Motor neuron (in vitro differentiated cells): ENCODE measurements around the gene NECTIN2. TPM values are rescaled to one million over a fixed set of nuclear protein-coding genes. Genes with fewer than 3 reads are reported as not detected.
"Not testable (repeated sequence)": the region's sequence is repeated elsewhere in the genome, so short reads cannot be mapped to it uniquely, and the experiment has no call there.

Experiments used
- ATAC-seq, 8 experiments: fragments of 200-7000 bp; cut with Tn5 transposase; replicated peaks in 6 of 8; 2 replicates each; pipeline ENCODE4 v1.8.0; 2021; ENCODE audit warnings: mild to moderate bottlenecking in 8 of 8, moderate library complexity in 8 of 8
- H3K27ac ChIP-seq, 2 donors: fragments of 250-450 bp; sonication (Bioruptor Pico); 2 replicates each; pipeline ENCODE4 v1.9.0; 2021; ENCODE audit warnings: antibody characterized with exemption in 2 of 2, mild to moderate bottlenecking in 2 of 2, moderate library complexity in 1 of 2
- H3K4me1 ChIP-seq, 2 donors: fragments of 250-450 bp; sonication (Bioruptor Pico); replicated peaks in 1 of 2; 2 replicates each; pipeline ENCODE4 v1.6.1; 2021; ENCODE audit warnings: antibody characterized with exemption in 2 of 2, mild to moderate bottlenecking in 2 of 2, moderate library complexity in 1 of 2
- H3K4me3 ChIP-seq, 5 donors: fragments of 250-450 bp; sonication (Bioruptor Pico); 2 replicates each; pipeline ENCODE4 v1.9.0; 2021; ENCODE audit warnings: antibody characterized with exemption in 5 of 5, mild to moderate bottlenecking in 5 of 5, moderate library complexity in 4 of 5
- WGBS, 10 experiments: fragments of 450-650 bp; shearing (Covaris generic); methylation state at CpG; one replicate each; pipeline ENCODE4 v1.0.0; 2022; 5-methylcytosine and 5-hydroxymethylcytosine counted together
- in situ Hi-C, 9 experiments: fragments of 400-800 bp; cut with MboI; loops; one replicate each; pipeline ENCODE4 v1.15.0; 2021; ENCODE audit warnings: low sequenced_read_pairs in 9 of 9, low pct_unique_long_range_greater_than_20kb in 2 of 9; ENCODE audit not compliant: unreplicated experiment in 9 of 9
- total RNA-seq, 8 experiments: library from RNA; unstranded; fragments of 300-600 nt; gene quantifications; 2 replicates each; pipeline versions ENCODE4 v1.2.3 to v1.2.4, GENCODE V29; 2022

NECTIN2 gene
- total RNA-seq, 8 experiments from 2014 or later = 35.7 to 99.7 (median 49.5) TPM

- Histone ChIP-seq H3K4me1 (peaks cover 3 to 5% of the 10 kb centered on the region in 2 donors), H3K4me3 (no peak overlapping the region), H3K27ac (no peak overlapping the region)
- no peak for ATAC-seq
- in situ Hi-C loops = no loop called here
- WGBS, 10 experiments = 13 to 100% (median 92%) methylated on average over 1 to 3 of the region's 4 CpGs; no CpG with 5 or more reads in 1 of the 10 experiments
Observed at GRCh38 chr19:44884566-44884965, 38.5 kb downstream of the NECTIN2 start.

- 60 to 95% methylated on average over 2 to 3 of the region's 6 CpGs; no CpG with 5 or more reads in 8 of the 10 experiments for WGBS, 10 experiments
- ATAC-seq = no peak
- in situ Hi-C loops = no loop called here
- Histone ChIP-seq H3K4me3 (no peak overlapping the region), H3K4me1 (peaks cover 3 to 9% of the 10 kb centered on the region in 2 donors), H3K27ac (no peak overlapping the region)
Observed at GRCh38 chr19:44886141-44886540, 40.0 kb downstream of the NECTIN2 start.

GRCh38 chr19:44887648-44888047 is 41.6 kb downstream of the NECTIN2 start:
- Histone ChIP-seq H3K4me1 (peaks cover 10 to 16% of the 10 kb centered on the region in 2 donors), H3K27ac (no peak overlapping the region), H3K4me3 (no peak overlapping the region)
- WGBS, 10 experiments = 49 to 100% (median 89%) methylated on average over 1 to 4 of the region's 4 CpGs; no CpG with 5 or more reads in 2 of the 10 experiments
- in situ Hi-C loops = no loop called here
- no peak for ATAC-seq

GRCh38 chr19:44888335-44888734 is 42.2 kb downstream of the NECTIN2 start:
- ATAC-seq, H3K4me3 ChIP-seq, in situ Hi-C loops, H3K27ac ChIP-seq: not testable (repeated sequence)
- WGBS, 10 experiments = 100% methylated on average over 1 to 3 of the region's 5 CpGs; no CpG with 5 or more reads in 6 of the 10 experiments
- H3K4me1 ChIP-seq = peaks cover 7 to 12% of the 10 kb centered on the region in 2 donors

GRCh38 chr19:44889830-44890365 is 43.8 kb downstream of the NECTIN2 start:
- no peak for ATAC-seq
- in situ Hi-C loops = no loop called here
- Histone ChIP-seq H3K4me3 (peak overlapping the region; percentile 30 to 40 (median 36)), H3K4me1 (peaks cover 7 to 12% of the 10 kb centered on the region in 2 donors), H3K27ac (peak overlapping the region; percentile 12 to 64)
- WGBS, 10 experiments = 16 to 57% (median 49%) methylated on average over 5 to 17 of the region's 17 CpGs

GRCh38 chr19:44890366-44891015 is 44.4 kb downstream of the NECTIN2 start:
- Histone ChIP-seq H3K27ac (peak overlapping the region; percentile 64 to 79), H3K4me1 (peaks cover 7 to 12% of the 10 kb centered on the region in 2 donors), H3K4me3 (peak overlapping the region; percentile 30 to 40 (median 36))
- WGBS, 10 experiments = 0 to 6% (median 0%) methylated on average over 1 to 16 of the region's 40 CpGs
- peak; percentile 79 to 87 (median 84) for ATAC-seq
- in situ Hi-C loops = no loop called here

GRCh38 chr19:44891016-44891882 is 45.2 kb downstream of the NECTIN2 start, which contains the start of gene TOMM40:
TSS of gene TOMM40 (plus strand) at chr19:44891254. CDS start at chr19:44891416, 162 bp downstream.
- 0% methylated on average over 1 to 6 of the region's 81 CpGs; no CpG with 5 or more reads in 6 of the 10 experiments for WGBS, 10 experiments
- in situ Hi-C loops = no loop called here
- peak within 1 kb of the TSS; percentile 83 to 93 for H3K27ac ChIP-seq
- peak in 6 of 8 experiments; percentile 72 to 78 (median 76) for ATAC-seq
- peaks cover 7 to 12% of the 10 kb centered on the region in 2 donors for H3K4me1 ChIP-seq
- peak within 1 kb of the TSS; percentile 71 to 89 (median 79) for H3K4me3 ChIP-seq

GRCh38 chr19:44892932-44893331 is 46.8 kb downstream of the NECTIN2 start:
- Histone ChIP-seq H3K4me1 (peaks cover 7 to 12% of the 10 kb centered on the region in 2 donors), H3K4me3 (no peak overlapping the region), H3K27ac (no peak overlapping the region)
- WGBS, 10 experiments = 79 to 100% (median 85%) methylated on average over 1 to 6 of the region's 7 CpGs; no CpG with 5 or more reads in 5 of the 10 experiments
- in situ Hi-C loops = no loop called here
- ATAC-seq = no peak

GRCh38 chr19:44893332-44894051 is 47.4 kb downstream of the NECTIN2 start:
- WGBS, 10 experiments = 88 to 100% (median 98%) methylated on average over 1 to 13 of the region's 18 CpGs; no CpG with 5 or more reads in 4 of the 10 experiments
- in situ Hi-C loops = no loop called here
- Histone ChIP-seq H3K4me1 (peaks cover 7 to 12% of the 10 kb centered on the region in 2 donors), H3K4me3 (no peak overlapping the region), H3K27ac (no peak overlapping the region)
- ATAC-seq = no peak

GRCh38 chr19:44894052-44894400 is 47.9 kb downstream of the NECTIN2 start:
- Histone ChIP-seq H3K27ac (no peak overlapping the region), H3K4me3 (no peak overlapping the region), H3K4me1 (peaks cover 7 to 12% of the 10 kb centered on the region in 2 donors)
- in situ Hi-C loops = no loop called here
- ATAC-seq = no peak
- 93 to 100% (median 100%) methylated on average over 2 to 4 of the region's 6 CpGs; no CpG with 5 or more reads in 5 of the 10 experiments for WGBS, 10 experiments

- 50 to 100% (median 83%) methylated on average over 1 to 6 of the region's 9 CpGs; no CpG with 5 or more reads in 3 of the 10 experiments for WGBS, 10 experiments
- in situ Hi-C loops = no loop called here
- Histone ChIP-seq H3K4me3 (no peak overlapping the region), H3K4me1 (peaks cover 7% of the 10 kb centered on the region in 2 donors), H3K27ac (no peak overlapping the region)
- ATAC-seq = no peak
Observed at GRCh38 chr19:44894946-44895345, 48.8 kb downstream of the NECTIN2 start.

GRCh38 chr19:44897835-44898234 is 51.7 kb downstream of the NECTIN2 start:
- 80 to 100% (median 100%) methylated on average over 1 to 2 of the region's 8 CpGs; no CpG with 5 or more reads in 7 of the 10 experiments for WGBS, 10 experiments
- Histone ChIP-seq H3K27ac (no peak overlapping the region), H3K4me1 (no peaks in the 10 kb centered on the region), H3K4me3 (no peak overlapping the region)
- in situ Hi-C loops = no loop called here
- peak in 1 of 8 experiments; percentile 8 for ATAC-seq
